ENCODE data around the gene CCDC138.

CCDC138 gene

DNA sequence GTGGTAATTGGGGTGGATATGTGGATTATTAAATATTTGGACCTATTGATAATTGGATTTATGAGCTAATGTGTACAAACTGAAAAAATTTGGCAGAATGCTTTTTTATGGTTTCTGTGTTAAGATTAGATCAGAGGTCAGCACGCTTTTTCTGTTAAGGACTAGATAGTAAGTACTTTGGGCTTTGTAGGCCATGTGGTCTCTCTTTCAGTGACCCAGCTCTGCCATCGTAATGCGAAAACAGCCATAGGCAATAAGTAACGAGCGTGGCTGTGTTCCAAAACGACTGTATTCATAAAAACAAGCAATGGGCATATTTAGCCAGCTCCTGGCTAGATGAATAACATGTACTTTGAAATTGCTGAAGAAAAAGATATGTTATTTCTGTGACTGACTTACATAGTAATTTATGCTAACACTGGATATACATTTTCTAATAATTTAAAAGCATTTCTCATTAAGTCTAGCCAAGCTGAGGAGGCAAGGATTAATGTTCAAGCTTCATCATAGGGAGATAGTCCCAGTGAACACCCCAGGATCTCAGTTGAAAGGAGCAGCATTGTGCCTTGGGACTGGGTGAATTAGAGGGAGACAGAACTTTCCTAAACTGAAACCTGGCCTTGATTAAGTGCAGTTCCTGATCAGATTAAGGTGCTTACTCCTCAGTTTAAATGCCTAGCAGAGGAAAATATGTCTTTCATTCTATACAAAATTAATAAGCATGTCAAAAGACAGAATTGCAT is 20.0 kb downstream of the CCDC138 start:
- Histone ChIP-seq H3K27me3 (ENCODE audit: control insufficient read depth, insufficient read depth, low read length) (no peaks in the 10 kb centered on the region), H3K4me1 (ENCODE audit: control insufficient read depth, insufficient read depth, low read length) (no peaks in the 10 kb centered on the region), H3K9me3 (ENCODE audit: control insufficient read depth, insufficient read depth, low read length) (no peaks in the 10 kb centered on the region), H3K4me3 (ENCODE audit: low read depth, low read length) (no peak overlapping the region), H3K36me3 (ENCODE audit: control insufficient read depth, insufficient read depth, low read length) (no peaks in the 10 kb centered on the region), H3K9ac (ENCODE audit: low read depth, low read length) (no peak overlapping the region)

GRCh38 chr2:108809936-108810335 is 23.4 kb downstream of the CCDC138 start:
- H3K36me3 ChIP-seq (ENCODE audit: control insufficient read depth, insufficient read depth, low read length), result no peaks in the 10 kb centered on the region
- no peak overlapping the region for H3K9ac ChIP-seq (ENCODE audit: low read depth, low read length)
- no peaks in the 10 kb centered on the region for H3K9me3 ChIP-seq (ENCODE audit: control insufficient read depth, insufficient read depth, low read length)
- no peak overlapping the region for H3K4me3 ChIP-seq (ENCODE audit: low read depth, low read length)
- no peaks in the 10 kb centered on the region for H3K4me1 ChIP-seq (ENCODE audit: control insufficient read depth, insufficient read depth, low read length)
- no peaks in the 10 kb centered on the region for H3K27me3 ChIP-seq (ENCODE audit: control insufficient read depth, insufficient read depth, low read length)

GRCh38 chr2:108810993-108811957 is 24.7 kb downstream of the CCDC138 start:
- no peaks in the 10 kb centered on the region for H3K9me3 ChIP-seq (ENCODE audit: control insufficient read depth, insufficient read depth, low read length)
- H3K9ac ChIP-seq (ENCODE audit: low read depth, low read length), result no peak overlapping the region
- H3K36me3 ChIP-seq (ENCODE audit: control insufficient read depth, insufficient read depth, low read length), result peaks cover 4% of the 10 kb centered on the region
- no peaks in the 10 kb centered on the region for H3K4me1 ChIP-seq (ENCODE audit: control insufficient read depth, insufficient read depth, low read length)
- no peak overlapping the region for H3K4me3 ChIP-seq (ENCODE audit: low read depth, low read length)
- no peaks in the 10 kb centered on the region for H3K27me3 ChIP-seq (ENCODE audit: control insufficient read depth, insufficient read depth, low read length)

DNA sequence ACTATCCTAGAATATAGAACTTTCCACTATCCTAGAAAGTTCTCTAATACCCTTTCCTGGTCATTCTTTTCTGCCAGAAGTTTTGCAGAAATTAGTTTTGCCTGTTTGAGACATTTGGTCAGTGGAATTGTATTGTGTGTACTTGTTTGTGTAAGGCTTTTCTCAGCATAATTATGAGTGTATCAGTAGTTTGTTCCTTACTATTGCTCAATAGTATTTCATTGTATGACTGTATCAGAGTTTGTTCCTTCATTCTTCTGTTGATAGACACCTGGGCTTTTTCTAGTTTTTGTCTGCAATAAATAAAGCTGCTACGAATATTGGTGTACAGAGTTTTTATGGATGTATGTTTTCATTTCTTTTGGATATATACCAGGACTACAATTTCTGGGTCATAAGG is 27.2 kb downstream of the CCDC138 start:
- H3K9me3 ChIP-seq (ENCODE audit: control insufficient read depth, insufficient read depth, low read length), result no peaks in the 10 kb centered on the region
- H3K4me1 ChIP-seq (ENCODE audit: control insufficient read depth, insufficient read depth, low read length), result no peaks in the 10 kb centered on the region
- no peak overlapping the region for H3K9ac ChIP-seq (ENCODE audit: low read depth, low read length)
- H3K36me3 ChIP-seq (ENCODE audit: control insufficient read depth, insufficient read depth, low read length), result peaks cover 10% of the 10 kb centered on the region
- no peak overlapping the region for H3K4me3 ChIP-seq (ENCODE audit: low read depth, low read length)
- H3K27me3 ChIP-seq (ENCODE audit: control insufficient read depth, insufficient read depth, low read length), result no peaks in the 10 kb centered on the region

DNA sequence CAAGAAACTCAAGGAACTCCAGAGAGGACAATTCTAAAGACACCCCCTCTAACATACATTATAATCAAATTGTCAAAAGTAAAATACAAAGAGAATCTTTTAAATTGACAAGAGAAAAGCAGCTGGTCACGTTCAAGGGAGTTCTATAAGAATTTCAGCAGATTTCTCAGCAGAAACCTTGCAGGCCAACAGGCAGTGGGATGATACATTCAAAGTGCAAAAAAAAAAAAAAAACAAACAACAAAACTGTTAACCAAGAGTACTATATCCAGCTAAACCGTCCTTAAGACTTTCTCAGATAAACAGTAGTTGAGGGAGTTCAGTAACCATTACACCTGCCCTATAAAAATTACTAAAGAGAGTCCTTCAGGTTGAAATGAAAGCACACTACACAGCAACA is 33.9 kb downstream of the CCDC138 start:
- H3K9me3 ChIP-seq (ENCODE audit: control insufficient read depth, insufficient read depth, low read length), result no peaks in the 10 kb centered on the region
- H3K4me3 ChIP-seq (ENCODE audit: low read depth, low read length), result no peak overlapping the region
- no peaks in the 10 kb centered on the region for H3K4me1 ChIP-seq (ENCODE audit: control insufficient read depth, insufficient read depth, low read length)
- H3K27me3 ChIP-seq (ENCODE audit: control insufficient read depth, insufficient read depth, low read length), result no peaks in the 10 kb centered on the region
- H3K9ac ChIP-seq (ENCODE audit: low read depth, low read length), result no peak overlapping the region
- peaks cover 10% of the 10 kb centered on the region for H3K36me3 ChIP-seq (ENCODE audit: control insufficient read depth, insufficient read depth, low read length)

- Histone ChIP-seq H3K4me3 (ENCODE audit: low read depth, low read length) (no peak overlapping the region), H3K9me3 (ENCODE audit: control insufficient read depth, insufficient read depth, low read length) (no peaks in the 10 kb centered on the region), H3K36me3 (ENCODE audit: control insufficient read depth, insufficient read depth, low read length) (no peaks in the 10 kb centered on the region), H3K27me3 (ENCODE audit: control insufficient read depth, insufficient read depth, low read length) (no peaks in the 10 kb centered on the region), H3K9ac (ENCODE audit: low read depth, low read length) (no peak overlapping the region), H3K4me1 (ENCODE audit: control insufficient read depth, insufficient read depth, low read length) (no peaks in the 10 kb centered on the region)
Measured at GRCh38 chr2:108823286-108823685, 36.7 kb downstream of the CCDC138 start.

DNA sequence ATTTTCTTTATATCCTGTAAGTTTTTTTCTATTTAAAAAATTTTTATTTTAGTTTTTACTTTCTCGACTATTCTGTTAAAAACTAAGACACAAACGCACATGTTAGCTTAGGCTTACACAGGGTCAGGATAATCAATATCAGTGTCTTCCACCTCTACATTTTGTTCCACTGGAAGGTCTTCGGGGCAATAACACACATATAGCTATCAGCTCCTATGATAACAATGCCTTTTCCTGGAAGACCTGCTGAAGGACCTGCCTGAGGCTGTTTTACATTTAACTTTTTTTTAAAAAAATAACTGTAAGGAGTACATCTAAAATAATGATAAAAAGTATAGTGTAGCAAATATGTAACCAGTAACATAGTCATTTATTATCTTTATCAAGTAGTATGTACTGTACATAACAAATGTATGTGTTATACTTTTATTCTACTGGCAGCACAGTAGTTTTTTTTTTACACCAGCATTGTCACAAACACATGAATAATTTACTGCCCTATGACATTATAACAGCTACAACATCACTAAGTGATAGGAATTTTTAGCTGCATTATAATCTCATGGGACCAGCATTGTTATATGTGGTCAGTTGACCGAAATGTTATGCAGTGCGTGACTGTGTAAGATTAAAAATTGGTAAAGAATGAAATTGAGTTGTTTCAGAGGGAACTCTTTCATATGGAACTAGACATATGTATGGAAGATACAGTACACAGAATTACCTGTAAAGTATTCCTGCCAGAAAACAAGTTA is 37.9 kb downstream of the CCDC138 start:
- no peaks in the 10 kb centered on the region for H3K4me1 ChIP-seq (ENCODE audit: control insufficient read depth, insufficient read depth, low read length)
- no peaks in the 10 kb centered on the region for H3K36me3 ChIP-seq (ENCODE audit: control insufficient read depth, insufficient read depth, low read length)
- no peak overlapping the region for H3K9ac ChIP-seq (ENCODE audit: low read depth, low read length)
- no peaks in the 10 kb centered on the region for H3K27me3 ChIP-seq (ENCODE audit: control insufficient read depth, insufficient read depth, low read length)
- no peaks in the 10 kb centered on the region for H3K9me3 ChIP-seq (ENCODE audit: control insufficient read depth, insufficient read depth, low read length)
- H3K4me3 ChIP-seq (ENCODE audit: low read depth, low read length), result no peak overlapping the region

DNA sequence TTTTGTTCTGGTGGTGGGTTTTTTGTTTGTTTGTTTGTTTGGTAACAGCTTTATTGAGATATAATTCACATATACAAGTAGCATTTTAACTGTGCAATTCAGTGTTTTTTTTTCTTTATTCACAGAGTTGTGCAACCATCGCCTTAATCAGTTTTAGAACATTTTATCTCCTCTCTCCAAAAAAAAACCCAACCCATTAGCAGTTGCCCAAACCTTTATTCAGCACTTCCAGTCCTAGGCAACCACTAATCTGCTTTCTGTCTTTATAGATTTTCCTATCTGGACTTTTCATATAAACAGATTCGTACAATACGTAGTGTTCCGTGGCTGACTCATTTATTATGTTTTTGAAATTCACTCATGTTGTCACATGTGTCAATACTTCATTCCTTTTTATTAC is 38.7 kb downstream of the CCDC138 start:
- no peak overlapping the region for H3K9ac ChIP-seq (ENCODE audit: low read depth, low read length)
- H3K4me1 ChIP-seq (ENCODE audit: control insufficient read depth, insufficient read depth, low read length), result no peaks in the 10 kb centered on the region
- no peaks in the 10 kb centered on the region for H3K36me3 ChIP-seq (ENCODE audit: control insufficient read depth, insufficient read depth, low read length)
- H3K9me3 ChIP-seq (ENCODE audit: control insufficient read depth, insufficient read depth, low read length), result no peaks in the 10 kb centered on the region
- no peak overlapping the region for H3K4me3 ChIP-seq (ENCODE audit: low read depth, low read length)
- no peaks in the 10 kb centered on the region for H3K27me3 ChIP-seq (ENCODE audit: control insufficient read depth, insufficient read depth, low read length)

GRCh38 chr2:108825736-108826135 is 39.2 kb downstream of the CCDC138 start:
- H3K4me3 ChIP-seq (ENCODE audit: low read depth, low read length), result no peak overlapping the region
- no peaks in the 10 kb centered on the region for H3K27me3 ChIP-seq (ENCODE audit: control insufficient read depth, insufficient read depth, low read length)
- no peaks in the 10 kb centered on the region for H3K36me3 ChIP-seq (ENCODE audit: control insufficient read depth, insufficient read depth, low read length)
- no peak overlapping the region for H3K9ac ChIP-seq (ENCODE audit: low read depth, low read length)
- H3K9me3 ChIP-seq (ENCODE audit: control insufficient read depth, insufficient read depth, low read length), result no peaks in the 10 kb centered on the region
- H3K4me1 ChIP-seq (ENCODE audit: control insufficient read depth, insufficient read depth, low read length), result no peaks in the 10 kb centered on the region

DNA sequence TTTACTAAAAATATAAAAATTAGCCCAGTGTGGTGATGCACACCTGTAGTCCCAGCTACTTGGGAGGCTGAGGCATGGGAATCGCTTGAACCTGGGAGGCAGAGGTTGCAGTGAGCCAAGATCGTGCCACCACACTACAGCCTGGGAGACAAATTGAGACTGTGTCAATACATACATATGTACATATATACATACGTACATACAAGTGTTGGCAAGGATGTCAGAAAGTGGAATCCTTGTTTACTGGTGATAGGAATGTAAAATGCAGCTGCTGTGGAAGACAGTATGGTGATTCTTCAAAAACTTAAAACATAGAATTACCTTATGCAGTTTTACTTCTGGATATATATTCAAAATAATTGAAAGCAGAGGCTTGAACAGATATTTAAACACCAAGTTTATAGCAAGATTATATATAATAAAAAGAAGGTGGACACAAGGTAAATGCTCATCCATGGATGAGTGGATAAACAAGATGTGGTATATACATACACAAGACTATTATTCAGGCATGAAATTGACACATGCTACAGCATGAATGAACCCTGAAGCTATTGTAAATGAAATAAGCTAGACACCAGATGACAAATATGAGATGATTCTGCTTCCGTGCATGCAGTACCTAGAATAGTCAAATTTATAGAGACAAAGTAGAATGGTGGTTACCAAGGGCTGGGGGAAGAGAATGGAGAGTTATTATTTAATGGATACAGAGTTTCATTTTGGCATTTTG is 43.2 kb downstream of the CCDC138 start:
- H3K4me1 ChIP-seq (ENCODE audit: control insufficient read depth, insufficient read depth, low read length), result no peaks in the 10 kb centered on the region
- H3K4me3 ChIP-seq (ENCODE audit: low read depth, low read length), result no peak overlapping the region
- H3K9me3 ChIP-seq (ENCODE audit: control insufficient read depth, insufficient read depth, low read length), result no peaks in the 10 kb centered on the region
- no peak overlapping the region for H3K9ac ChIP-seq (ENCODE audit: low read depth, low read length)
- H3K36me3 ChIP-seq (ENCODE audit: control insufficient read depth, insufficient read depth, low read length), result no peaks in the 10 kb centered on the region
- no peaks in the 10 kb centered on the region for H3K27me3 ChIP-seq (ENCODE audit: control insufficient read depth, insufficient read depth, low read length)

GRCh38 chr2:108833219-108833618 is 46.6 kb downstream of the CCDC138 start:
- Histone ChIP-seq H3K4me1 (ENCODE audit: control insufficient read depth, insufficient read depth, low read length) (no peaks in the 10 kb centered on the region), H3K9ac (ENCODE audit: low read depth, low read length) (no peak overlapping the region), H3K36me3 (ENCODE audit: control insufficient read depth, insufficient read depth, low read length) (no peaks in the 10 kb centered on the region), H3K4me3 (ENCODE audit: low read depth, low read length) (no peak overlapping the region), H3K9me3 (ENCODE audit: control insufficient read depth, insufficient read depth, low read length) (no peaks in the 10 kb centered on the region), H3K27me3 (ENCODE audit: control insufficient read depth, insufficient read depth, low read length) (no peaks in the 10 kb centered on the region)

Measured in iPS-15b (cell line).